NK-92 (cell line): ENCODE results near the gene SNAPC3.
"Not testable (repeated sequence)": the region's sequence is repeated elsewhere in the genome, so short reads cannot be mapped to it uniquely, and the experiment has no call there.

Experiments
- DNase-seq: peaks from one replicate; lab custom pipeline; 2025; ENCODE audit not compliant: unreplicated experiment; lab: John Stamatoyannopoulos, UW

The SNAPC3 gene

GRCh38 chr9:15422372-15423230 lies at the start of gene SNAPC3:
Gene SNAPC3, plus strand, starts transcription at chr9:15422876. Its CDS starts 4 bp downstream, at chr9:15422880.
- DNase-seq = peak; percentile 41

- no peak for DNase-seq
Measured at GRCh38 chr9:15373881-15374280, 48.8 kb upstream of the SNAPC3 start.

- DNase-seq = no peak
Measured at GRCh38 chr9:15374310-15374709, 48.4 kb upstream of the SNAPC3 start.

GRCh38 chr9:15374825-15375224 lies 47.9 kb upstream of the SNAPC3 start:
- DNase-seq = no peak

GRCh38 chr9:15377625-15378540 lies 44.8 kb upstream of the SNAPC3 start:
- no peak for DNase-seq

- DNase-seq = not testable (repeated sequence)
Measured at GRCh38 chr9:15379317-15379716, 43.4 kb upstream of the SNAPC3 start.

GRCh38 chr9:15379888-15380287 lies 42.8 kb upstream of the SNAPC3 start:
- DNase-seq = not testable (repeated sequence)

- no peak for DNase-seq
Measured at GRCh38 chr9:15381491-15381890, 41.2 kb upstream of the SNAPC3 start.

- no peak for DNase-seq
Measured at GRCh38 chr9:15386465-15386864, 36.2 kb upstream of the SNAPC3 start.

GRCh38 chr9:15389173-15389572 lies 33.5 kb upstream of the SNAPC3 start:
- DNase-seq = no peak

GRCh38 chr9:15389631-15390030 lies 33.0 kb upstream of the SNAPC3 start:
- DNase-seq = no peak

GRCh38 chr9:15390201-15390600 lies 32.5 kb upstream of the SNAPC3 start:
- DNase-seq = no peak

- no peak for DNase-seq
Measured at GRCh38 chr9:15392363-15392762, 30.3 kb upstream of the SNAPC3 start.

GRCh38 chr9:15400281-15400941 lies 22.3 kb upstream of the SNAPC3 start:
- no peak for DNase-seq

- no peak for DNase-seq
Measured at GRCh38 chr9:15401266-15401665, 21.4 kb upstream of the SNAPC3 start.

- DNase-seq = no peak
Measured at GRCh38 chr9:15403155-15403554, 19.5 kb upstream of the SNAPC3 start.

GRCh38 chr9:15404171-15404570 lies 18.5 kb upstream of the SNAPC3 start:
- no peak for DNase-seq

- DNase-seq = no peak
Measured at GRCh38 chr9:15416880-15417279, 5.8 kb upstream of the SNAPC3 start.

- DNase-seq = no peak
Measured at GRCh38 chr9:15417626-15418025, 5.0 kb upstream of the SNAPC3 start.

- no peak for DNase-seq
Measured at GRCh38 chr9:15420796-15421195, 1.9 kb upstream of the SNAPC3 start.

GRCh38 chr9:15421532-15421931 lies 1.1 kb upstream of the SNAPC3 start:
- DNase-seq = no peak
